NCI-H1417 (cell line): Measurements from ENCODE around the gene TMEM45B.
"Not testable (repeated sequence)": the region's sequence is repeated elsewhere in the genome, so short reads cannot be mapped to it uniquely, and the experiment has no call there.

Experiments
- DNase-seq, 3 experiments: peaks; one replicate each; lab custom pipeline; 2025; lab: John Stamatoyannopoulos, UW

TMEM45B gene

DNA sequence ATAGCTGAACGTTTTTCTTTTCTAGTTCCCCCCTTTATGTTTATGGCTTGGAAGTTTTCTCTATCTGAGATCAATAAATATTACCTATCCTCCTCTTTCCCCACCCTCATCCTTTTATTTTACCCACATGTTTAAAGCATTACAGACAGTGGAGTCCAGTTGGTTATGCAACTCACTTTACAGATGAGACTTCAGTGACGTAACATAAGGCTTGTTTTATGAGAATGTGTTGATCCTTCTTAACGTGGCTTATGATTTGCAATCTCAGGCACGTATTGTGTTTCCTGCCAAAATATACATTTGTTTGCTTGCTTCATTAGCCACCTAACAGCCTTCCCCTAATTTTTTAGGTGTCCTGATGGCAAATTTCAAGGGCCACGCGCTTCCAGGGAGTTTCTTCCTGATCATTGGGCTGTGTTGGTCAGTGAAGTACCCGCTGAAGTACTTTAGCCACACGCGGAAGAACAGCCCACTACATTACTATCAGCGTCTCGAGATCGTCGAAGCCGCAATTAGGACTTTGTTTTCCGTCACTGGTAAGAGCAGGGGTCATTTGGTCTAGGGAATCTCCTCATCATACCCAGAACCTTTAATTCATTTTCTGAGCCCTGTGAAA is 36.6 kb downstream of the TMEM45B start:
- peak in 1 of 3 experiments; percentile 23 for DNase-seq

DNA sequence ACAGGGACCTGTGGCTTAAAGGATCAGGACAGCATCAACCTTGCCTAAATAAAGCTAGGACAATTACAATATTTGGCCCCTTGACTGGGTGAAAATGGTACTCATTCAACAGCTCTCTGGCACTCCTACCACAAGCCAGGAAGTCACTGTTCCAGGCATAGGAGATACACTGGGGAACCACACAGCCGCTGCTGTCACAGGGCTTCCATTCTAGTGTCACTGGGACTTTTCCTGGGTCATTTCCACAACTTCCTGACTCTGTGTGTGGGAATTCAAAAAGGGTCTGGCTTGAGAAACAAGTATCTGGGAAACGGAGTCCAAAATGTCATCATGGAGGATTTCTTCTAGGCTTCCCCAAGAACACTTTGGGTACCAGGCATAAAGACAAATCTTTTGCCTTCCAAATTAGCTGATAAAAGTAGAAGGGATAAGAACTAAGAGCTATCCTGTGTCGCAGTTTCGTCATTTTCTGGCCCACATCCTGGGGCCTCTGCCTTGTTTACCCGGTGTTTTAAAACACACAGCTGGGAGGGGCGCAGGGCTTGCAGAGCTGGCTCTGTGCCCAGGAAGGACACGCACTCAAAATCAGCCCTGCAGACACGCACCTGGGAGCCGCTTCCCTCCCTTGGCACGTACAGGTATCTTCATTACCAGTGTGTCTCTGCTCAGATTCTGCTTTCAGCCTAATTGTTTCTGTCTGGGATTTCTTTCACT is 38.0 kb downstream of the TMEM45B start:
- DNase-seq: peak; percentile 89 to 97 (median 94)

DNA sequence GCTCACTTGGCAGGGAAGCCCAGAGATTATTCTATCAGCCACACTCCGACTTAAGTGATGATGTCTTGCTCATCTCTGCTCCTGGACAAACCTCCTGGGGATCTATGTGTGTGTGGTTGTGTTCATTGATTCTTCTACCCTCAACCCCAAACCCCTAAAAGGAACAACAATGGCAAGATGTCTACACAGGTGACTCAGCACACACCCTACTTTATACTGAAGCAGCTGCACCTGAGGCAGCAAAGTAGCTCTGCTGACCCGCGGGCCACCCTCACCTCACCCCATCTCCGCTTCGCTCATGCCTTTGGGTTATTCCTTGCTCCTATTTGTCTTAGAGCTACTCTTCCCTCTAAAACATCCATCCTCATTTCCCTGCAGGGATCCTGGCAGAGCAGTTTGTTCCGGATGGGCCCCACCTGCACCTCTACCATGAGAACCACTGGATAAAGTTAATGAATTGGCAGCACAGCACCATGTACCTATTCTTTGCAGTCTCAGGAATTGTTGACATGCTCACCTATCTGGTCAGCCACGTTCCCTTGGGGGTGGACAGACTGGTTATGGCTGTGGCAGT is 38.7 kb downstream of the TMEM45B start:
- peak in 1 of 3 experiments; percentile 38 for DNase-seq

DNA sequence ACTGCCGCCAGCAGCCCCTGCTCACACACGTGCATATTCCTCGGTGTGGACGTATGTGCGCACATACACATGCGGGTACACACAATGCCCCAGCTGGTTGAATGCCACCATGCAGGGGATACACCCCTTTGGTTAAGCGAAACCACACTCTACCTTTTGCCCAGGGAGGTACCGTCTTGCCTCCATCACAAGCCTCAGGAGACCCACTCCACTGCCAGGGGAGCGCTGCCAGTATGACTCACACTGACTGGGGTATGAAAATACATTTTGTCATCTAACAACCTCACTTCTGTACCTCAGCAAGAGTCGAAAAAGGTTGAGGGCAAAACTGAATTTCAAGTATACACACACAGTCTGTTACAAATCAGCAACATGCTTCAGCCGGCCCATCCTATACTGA is 39.4 kb downstream of the TMEM45B start:
- DNase-seq: no peak

DNA sequence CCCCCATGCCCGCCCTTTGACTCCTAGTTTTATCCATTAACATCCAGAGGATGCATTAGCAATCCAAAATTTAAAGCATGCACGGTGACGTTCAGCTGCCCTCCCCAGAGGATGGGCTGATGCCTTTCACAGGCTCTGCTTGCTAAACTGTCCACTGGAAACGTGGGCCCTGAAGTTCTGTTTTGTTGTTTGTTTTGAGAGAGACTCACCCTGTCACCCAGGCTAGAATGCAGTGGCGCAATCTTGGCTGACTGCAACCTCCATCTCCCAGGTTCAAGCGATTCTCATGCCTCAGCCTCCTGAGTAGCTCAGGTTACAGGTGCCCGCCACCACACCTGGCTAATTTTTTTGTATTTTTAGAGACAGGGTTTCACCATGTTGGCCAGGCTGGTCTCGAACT is 40.4 kb downstream of the TMEM45B start:
- no peak for DNase-seq

DNA sequence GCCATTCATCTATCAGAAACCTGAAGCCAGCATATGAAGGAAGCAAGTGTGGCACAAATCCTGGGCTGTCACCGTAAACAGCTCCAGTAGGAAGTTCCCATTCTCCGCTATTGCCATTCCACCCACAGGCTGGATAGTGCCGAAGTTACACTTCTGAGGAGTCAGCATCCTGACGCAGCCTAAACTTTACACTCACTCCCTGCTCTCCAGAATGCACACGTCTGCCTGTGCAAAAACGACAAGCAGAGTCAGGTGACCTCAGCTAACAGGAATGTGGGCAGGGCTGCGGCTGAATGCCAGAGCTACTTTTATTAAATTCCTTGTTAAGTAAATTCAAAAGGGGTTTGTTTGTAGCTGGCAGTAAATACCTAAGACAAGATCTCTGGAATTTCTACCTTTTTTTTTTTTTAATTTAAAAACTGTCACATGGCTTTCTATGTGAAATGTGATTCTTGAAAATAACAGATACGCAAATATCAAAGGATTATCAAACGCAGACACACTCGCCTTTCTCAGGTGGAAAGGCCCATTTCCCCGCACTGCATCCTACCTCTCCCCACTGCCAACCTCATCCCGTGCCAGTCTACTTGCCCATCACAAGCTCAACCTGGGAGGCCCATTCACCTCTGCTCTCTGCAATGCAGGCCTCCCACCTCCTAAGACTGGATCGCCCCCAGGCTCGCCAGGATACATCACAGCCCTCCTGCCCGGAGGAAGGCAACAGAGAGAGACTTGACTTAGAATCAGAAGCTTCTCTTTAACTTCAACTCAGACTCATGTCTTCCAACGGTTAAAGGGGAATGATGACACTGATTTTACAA is 46.3 kb downstream of the TMEM45B start:
- no peak for DNase-seq

DNA sequence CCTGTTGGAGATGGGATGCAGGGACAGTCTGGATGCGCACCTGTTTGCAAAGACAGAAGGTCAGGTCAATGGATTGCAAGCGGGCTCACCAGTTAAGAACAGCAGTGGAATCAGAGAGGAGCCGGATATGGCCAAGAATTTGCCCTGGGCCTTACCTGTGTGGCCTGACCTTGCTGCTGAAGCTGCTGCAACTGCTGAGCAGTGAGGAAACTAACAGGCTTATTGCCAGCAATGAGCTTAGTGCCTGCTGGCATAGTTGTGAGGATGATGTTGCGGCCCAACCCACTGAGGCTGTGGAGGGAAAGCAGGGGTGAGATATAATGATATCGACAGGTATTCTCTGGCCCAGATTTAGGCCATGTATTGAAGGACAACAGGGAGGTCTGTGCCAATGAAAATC is 49.2 kb downstream of the TMEM45B start:
- no peak for DNase-seq

DNA sequence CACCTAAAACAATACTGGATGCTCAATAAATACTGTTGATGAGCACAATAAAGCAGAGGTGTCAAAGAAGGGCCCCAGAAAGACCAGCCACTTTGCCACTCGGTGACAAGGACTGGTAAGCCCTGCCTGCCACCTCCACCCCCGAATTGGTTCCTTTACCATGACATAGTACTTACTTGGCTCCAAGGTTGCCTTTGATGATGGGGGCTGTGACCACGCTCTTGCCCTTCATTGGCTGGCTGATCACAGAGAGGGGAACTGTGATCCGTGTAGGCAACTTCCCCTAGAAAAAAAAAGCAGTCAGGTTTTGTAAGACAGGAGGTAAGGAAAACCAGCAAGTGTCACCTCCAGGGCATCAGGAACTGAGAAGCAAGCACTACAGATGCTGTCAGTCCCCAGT is 50.1 kb downstream of the TMEM45B start:
- DNase-seq: no peak

DNA sequence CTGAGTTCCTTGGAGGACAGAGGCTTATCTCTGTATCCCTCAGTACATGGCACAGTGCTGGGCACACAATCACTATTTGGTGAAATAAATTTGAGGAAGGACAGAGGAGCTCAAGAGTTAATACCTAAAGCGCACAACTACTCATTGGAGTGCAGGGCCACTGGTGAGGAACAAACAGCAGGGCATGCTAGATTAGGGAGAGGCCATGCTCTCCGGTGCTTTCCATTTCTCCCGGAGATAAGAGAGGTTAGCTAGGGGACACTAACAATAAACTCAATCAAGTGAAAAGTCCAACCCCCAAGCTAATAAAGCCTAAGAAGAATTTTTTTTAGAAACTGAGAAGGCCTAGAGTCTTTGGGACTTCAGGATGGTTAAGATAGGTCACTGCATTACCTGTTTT is 50.7 kb downstream of the TMEM45B start:
- DNase-seq: no peak

DNA sequence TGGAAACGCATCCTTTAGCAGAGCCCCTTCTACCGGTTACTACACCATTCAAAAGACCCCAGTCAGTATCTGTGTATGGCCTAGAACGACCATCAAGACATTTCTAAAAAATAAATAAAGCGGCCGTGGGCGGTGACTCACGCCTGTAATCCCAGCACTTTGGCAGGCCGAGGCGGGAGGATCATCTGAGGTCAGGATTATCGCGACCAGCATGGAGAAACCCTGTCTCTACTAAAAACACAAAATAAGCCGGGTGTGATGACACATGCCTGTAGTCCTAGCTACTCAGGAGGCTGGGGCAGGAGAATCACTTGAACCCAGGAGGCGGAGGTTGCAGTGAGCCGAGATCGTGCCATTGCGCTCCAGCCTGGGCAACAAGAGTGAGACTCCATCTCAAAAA is 53.0 kb downstream of the TMEM45B start:
- not testable (repeated sequence) for DNase-seq

DNA sequence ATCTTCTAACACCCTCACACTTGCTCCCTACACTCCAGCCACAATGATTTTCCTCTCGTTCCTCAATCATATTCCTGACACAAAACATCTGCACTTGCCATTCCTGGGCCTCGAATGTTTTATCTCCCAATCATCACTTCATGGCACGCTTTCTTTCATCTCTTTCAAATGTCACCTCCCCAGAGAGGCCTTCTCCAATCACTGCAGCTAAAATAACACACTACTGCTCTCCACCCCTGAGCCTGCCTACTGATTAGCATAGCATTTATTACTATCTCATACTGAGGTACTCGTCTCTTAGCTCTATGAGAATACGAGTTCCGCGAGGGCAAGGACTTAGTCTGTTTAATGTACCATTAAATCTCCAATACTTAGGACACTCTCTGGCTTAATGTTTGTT is 56.3 kb downstream of the TMEM45B start:
- DNase-seq: no peak

DNA sequence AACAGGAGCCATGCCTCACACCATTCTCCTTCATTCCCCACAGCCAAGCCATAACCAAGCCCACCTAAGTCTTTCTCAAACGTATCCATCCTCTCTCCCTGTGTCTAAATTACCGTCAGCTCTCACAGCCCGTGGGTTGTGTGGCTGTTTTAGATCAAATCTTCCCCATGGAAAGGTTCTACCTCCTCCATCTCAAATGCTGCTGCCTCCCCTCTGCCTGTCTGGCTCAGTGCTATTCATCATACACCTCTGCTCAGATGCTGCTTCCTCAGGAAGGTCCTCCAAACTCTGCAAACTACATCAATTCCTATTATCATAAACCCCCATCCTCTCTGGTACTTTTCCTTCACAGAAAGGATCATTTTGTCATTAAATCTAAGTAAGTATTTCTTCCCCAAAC is 64.7 kb downstream of the TMEM45B start:
- DNase-seq: no peak

DNA sequence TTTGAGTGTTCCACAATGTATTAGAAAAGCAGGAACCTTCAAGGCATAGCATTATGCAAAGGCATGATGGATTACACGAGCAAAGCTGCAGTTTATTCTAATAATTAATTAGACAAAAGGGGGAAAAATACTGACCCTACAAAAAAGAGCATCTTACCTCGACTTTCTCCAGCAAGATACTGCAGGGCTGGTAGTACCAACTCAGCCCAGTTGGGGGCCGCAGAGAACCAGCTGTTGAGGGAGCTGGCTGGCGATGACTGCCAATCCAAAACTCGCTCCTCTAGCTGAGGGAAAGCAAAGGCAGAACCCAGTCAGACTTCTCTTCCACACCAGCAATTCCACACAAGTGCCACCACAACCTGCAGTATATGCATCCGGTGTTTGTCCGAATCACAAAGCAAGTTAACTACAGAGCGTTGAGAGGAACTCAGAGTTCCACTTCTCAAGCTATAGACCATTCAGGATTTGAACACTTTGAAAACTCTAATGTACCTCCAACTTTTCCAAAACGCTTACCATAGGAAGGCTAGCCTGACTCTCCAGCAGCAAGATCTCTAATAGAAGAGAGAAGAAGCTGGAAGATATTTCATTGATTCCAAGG is 66.0 kb downstream of the TMEM45B start:
- DNase-seq: peak; percentile 6 to 26 (median 20)

DNA sequence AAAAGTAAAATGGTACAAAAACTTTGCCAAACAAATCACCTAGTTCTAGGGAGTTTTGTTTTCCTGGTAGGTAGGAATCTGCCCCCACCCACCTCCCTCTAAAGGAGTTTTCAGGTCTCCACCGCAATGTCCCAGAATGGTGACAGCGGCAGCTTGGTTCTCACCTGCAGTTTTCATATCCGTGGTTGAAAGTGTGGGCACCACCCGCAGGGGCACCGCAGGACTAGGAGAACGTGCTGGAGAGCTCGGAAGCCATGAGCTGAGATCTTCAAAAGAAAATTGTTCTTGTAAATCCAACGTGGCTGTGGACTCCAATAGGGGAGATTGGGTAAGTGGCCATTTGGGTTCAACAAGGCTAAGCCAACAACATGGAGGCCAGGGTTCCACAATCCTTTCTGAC is 68.9 kb downstream of the TMEM45B start:
- no peak for DNase-seq

DNA sequence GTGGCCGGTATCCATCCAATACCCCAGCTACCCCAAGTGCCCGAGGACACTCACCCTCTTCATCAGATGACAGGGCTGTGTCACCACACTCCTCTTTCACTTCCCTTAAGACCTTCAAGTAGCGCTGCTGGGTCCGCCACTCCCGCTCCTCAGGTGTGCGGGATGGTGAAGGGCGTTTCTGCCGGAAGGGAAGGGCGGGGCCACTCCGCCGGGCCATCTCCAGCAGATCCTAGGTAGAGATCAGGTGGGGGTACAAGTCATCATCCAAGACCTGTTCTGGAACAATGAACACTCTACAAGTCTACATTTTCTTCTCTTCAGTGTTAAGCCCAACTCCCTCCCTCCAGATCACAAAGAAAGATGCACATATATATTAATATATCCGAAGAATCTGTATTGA is 69.7 kb downstream of the TMEM45B start:
- DNase-seq: no peak

DNA sequence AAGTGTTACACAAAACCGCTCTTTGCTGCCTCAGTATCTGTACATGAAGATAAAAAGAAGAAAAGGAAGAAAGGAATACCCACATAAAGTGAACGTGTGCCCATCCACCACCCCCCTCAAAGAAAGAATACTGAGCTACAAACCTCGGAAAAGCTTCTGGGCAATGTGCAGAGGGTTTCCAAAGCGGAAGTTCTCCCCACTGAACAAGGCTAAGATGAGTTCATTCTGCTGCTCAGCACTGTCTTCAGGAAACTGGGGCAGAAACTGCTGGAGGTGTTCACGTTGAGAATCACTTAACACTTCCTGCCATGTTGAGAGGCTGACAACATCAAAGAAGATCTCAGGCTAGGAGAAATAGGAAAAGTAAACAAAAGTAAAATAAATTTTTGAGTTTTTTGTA is 72.8 kb downstream of the TMEM45B start:
- no peak for DNase-seq

DNA sequence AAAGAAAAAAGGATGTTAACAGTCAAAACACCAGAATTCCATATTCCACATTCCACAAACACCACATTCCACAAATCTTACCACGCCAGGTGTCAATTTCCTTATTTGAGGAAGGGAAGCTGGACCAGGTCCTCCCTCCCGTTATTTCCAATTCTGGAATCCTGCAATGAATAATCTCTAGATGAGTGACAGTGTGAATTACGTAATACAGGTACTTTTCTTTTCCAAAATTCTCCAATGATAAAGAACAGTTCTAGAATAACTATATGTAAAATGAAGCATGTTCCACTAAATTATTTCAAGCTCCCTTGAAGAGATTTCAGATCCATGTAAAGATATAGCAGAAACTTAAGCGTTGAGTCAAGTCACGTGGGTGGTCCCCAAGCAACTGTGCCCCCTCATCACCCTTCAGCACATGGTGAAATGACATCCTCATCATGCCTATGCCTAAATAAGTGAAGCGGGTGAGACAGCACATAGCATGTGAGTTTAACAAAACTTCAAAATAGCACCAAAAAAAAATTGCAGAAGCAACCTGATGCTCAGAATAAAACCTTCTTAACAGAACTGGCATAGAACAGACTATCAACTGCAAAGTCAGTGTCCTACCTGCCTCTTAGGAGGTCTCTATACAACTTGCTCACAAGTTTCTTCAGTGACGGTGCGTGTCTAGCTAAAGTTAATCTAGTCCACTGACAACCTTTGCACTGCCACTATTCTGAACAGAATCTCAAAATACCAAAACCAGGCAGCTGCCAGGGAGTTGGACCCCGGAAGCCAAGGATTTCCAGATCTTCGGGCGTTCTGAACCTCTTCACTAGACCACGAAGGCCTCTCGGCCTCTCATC is 78.9 kb downstream of the TMEM45B start:
- DNase-seq: no peak

DNA sequence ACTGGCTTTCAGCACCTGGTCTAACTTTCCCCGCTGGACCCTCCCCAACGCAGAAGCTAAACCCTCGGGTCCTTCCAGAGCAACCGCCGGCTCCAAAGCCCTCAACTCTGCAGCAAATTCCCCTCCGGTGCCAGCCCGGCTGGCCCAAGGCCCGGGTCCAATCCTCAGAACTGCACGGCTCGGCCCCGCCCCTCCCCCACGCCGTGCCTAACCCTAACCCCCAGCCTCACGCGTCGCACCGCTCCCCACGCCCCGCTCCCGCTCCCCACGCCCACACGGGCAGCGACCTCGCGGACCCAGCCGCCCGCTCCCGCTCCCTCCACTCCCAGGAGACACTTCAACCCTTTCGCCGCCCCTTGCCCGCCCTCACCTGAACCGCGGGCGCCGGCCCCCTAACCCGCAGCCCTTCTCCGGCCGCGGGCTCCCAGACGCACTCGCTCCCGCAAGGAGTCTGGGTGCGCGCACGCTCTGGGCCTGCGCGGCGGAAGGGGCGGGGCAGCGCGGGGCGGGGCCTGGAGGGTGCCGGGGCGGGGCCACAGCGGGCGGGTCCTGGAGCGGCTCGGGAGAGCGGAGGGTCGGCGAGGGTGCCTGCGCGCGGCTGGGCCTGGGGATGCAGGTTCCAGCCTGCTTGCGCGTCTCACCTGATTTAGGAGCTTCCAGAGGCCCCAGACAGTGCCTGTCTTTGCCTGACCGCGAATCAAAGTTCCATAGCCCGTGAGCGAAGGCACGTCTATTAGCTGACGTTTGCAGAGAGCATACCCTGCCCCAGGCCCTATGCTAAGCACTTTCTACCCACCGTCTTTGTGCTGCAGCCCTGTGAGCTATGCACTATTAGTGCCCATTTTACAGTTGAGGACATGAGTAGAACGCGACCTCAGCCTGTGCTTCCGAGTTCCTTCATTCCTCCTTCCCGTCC is 79.7 kb downstream of the TMEM45B start, which contains the start of gene NFRKB:
Gene NFRKB, minus strand, starts transcription at position 453 of the 916 bp plus-strand sequence. CDS start 2,729 bp downstream, outside the sequence.
- peak; percentile 85 to 95 (median 94) for DNase-seq

DNA sequence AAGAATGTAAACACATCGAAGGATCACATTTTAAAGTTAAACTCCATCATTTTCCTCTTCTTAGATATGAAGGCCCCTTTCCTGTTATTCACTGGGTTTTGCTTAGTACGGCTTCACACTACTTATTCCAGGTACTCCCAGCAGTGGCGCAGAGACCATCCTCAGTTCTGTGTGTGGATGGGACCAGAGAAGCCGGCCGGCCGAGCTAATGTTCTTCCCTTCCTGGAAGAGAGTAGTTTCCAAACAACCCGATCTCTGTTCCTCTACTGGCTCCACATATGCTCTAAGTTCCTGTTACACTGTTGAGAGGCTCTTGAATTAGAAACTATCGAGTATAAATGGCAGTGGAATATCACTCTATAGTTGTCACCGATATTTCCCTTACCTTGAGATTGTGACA is 80.4 kb downstream of the TMEM45B start:
- DNase-seq: no peak

DNA sequence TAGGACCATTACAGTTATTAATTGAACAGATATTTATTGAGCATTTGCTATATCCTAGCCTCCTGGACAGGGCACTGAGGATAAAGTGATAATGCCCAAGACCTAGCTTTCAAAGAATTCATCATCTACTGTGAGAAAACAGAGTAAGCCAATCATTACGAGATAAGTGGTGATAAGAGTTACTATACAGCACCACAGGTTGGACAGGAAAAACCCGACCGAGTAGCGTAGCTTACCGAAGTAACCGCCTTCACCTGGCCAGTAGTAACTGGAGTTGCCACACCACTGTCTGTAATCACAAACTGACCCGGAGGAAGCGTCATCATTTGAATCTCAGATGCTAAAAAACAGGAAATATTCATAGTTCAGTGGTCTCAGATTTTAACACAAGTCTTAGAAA is 89.8 kb downstream of the TMEM45B start:
- DNase-seq: no peak
